ENCODE results near the gene LAMA1.
A peak's percentile ranks its signal among the peaks of the same experiment; 100 is the strongest.

Gene LAMA1

DNA sequence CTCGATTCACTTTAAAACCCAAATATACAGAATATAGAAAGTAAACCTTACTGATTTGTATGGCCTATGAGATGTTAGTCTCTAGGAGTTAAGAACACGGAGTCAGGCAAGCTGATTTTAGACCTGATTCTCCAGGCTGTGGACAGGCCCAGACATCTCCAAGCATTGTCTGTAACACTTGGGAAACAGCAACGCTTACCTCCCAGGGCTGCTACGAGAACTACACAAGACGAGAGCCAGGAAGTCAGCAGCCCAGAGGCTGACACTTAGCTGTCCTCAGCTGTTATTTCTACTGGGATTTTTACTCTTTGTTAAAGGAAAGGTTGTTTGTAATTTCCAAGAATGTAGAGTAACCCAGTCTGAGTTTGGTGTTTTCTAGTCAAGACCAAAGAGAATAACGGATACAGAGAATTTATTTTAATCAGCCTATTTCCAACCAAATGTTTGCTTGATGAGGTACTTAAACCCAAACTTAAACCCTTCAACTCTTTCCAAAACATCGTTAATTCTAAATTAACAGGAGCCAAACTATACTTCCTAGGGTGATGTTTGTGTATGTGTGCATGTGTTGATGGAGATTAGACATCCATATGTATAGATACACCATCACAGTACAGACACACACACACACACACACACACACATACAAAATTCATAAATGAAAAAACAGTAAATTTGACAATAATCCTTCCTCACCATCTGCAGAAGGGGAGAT lies 123.4 kb downstream of the LAMA1 start:
- no peak for TF ChIP-seq CTCF (conservative IDR thresholded peaks at IDR 0.05)
- peak overlapping the region; percentile 79 for H3K27ac ChIP-seq

- no peak for TF ChIP-seq CTCF (conservative IDR thresholded peaks at IDR 0.05)
- H3K27ac ChIP-seq = peak overlapping the region; percentile 79
Measured at GRCh38 chr18:6992761-6993160, 124.8 kb downstream of the LAMA1 start.

DNA sequence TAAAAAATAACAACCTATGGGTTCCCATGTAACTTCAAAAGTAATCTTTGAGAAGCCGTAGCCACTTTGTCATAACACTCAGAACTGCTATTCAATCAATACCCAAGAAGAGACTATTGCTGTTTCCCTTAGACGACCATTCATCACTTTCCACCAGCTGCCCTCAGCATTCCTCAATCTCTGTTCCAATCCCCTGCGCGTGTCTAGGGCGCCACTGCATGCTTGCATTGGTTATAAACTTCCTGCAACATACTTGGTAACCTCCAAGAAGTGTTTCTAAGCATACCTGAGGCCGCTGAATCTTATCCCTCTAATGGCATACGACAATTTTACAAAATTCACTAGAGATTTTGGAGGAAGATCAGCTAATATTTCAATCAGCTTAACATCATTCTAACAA lies 134.2 kb downstream of the LAMA1 start:
- no peak overlapping the region for H3K27ac ChIP-seq
- no peak for TF ChIP-seq CTCF (conservative IDR thresholded peaks at IDR 0.05)

DNA sequence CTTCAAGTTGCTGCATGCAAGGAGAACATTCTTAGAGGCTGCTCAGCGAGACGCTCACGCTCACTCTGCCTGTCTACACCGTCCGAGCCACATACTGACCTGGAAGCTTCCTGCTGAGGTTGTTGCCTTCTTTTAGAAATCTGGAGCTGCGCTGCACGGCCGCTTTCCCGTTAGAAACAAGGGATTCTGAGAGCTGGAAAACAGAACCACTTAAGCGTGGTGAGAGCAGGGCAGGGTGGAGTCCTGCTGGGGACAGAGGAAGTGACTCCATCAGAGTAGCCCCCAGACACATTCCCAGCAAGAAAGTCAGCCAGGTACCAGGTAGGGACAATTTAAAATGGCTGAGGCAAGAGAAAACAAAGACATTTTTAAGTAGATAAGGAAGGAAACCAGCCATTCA lies 135.2 kb downstream of the LAMA1 start:
- no peak for TF ChIP-seq CTCF (conservative IDR thresholded peaks at IDR 0.05)
- no peak overlapping the region for H3K27ac ChIP-seq

DNA sequence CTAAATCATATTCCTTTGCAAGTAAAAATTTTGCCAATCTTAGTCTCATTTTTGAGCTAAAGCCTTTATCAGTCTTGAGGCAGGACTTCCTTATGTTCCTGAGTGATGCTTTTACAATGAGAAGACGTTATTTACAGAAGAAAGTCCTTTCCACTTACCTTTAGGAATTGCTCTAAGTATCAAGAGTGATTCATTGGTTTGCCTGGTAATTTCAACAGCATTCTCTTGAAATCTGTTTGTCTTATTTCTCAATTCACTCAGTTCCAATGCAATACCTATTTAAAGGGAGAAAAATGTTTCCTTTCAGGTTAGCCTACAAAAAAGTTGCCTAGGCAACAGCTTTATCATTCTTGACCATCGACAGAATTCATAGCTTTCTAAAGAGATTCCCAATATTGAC lies 137.2 kb downstream of the LAMA1 start:
- no peak overlapping the region for H3K27ac ChIP-seq
- TF ChIP-seq CTCF (conservative IDR thresholded peaks at IDR 0.05) = no peak

- no peak for TF ChIP-seq CTCF (conservative IDR thresholded peaks at IDR 0.05)
- no peak overlapping the region for H3K27ac ChIP-seq
Measured at GRCh38 chr18:6979954-6980353, 137.6 kb downstream of the LAMA1 start.

- no peak for TF ChIP-seq CTCF (conservative IDR thresholded peaks at IDR 0.05)
- H3K27ac ChIP-seq = no peak overlapping the region
Measured at GRCh38 chr18:6976935-6977334, 140.7 kb downstream of the LAMA1 start.
